HG03354 (cell line): ENCODE data around the gene HSFX2.
"Not testable (repeated sequence)": the region's sequence is repeated elsewhere in the genome, so short reads cannot be mapped to it uniquely, and the experiment has no call there.

Experiments used
- ATAC-seq: cut with Tn5 transposase; IDR thresholded peaks from one replicate; pipeline ENCODE4 v1.9.1; 2021; ENCODE audit warnings: mild to moderate bottlenecking; ENCODE audit not compliant: unreplicated experiment, poor library complexity, severe bottlenecking

HSFX2 gene

DNA sequence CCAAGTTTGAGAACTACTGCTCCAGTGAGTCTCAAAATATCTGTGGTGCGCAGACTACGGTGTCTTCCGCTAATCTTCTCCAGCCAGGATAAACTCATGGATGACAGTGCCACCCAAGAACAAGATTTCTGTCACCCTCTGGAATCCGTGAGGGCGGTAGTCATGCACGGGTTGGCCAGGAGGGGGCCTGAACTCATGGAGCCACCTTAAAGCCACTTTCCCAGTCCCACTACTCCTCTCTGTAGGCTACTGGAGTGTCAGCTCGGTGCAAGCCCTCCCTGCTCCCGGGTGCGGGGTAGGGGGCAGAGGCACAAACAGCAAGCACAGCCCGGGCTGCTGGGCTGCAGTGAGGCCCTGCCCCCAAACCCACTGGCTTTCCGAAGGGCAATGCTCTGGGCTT is 3.5 kb upstream of the HSFX2 start:
- not testable (repeated sequence) for ATAC-seq

DNA sequence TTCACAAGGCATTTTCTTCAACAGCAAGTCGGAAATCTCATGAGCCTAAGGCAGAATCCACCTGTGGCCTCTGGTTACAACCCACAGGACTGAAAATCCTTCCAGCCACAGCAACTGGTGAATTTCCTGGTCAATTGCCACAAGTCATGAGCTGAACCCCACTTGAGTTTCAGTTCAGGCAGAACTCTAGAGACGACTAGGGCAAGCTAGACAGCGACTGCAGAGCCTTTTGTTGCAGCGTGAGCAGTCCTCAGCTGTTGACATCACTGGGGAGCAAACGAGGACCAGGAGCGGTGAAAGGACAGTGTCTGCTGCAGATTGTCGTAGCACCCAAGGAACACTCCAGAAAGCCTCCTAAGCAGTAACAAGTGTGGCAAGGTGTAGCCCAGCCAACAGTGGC is 829 bp upstream of the HSFX2 start:
- ATAC-seq, result not testable (repeated sequence)

DNA sequence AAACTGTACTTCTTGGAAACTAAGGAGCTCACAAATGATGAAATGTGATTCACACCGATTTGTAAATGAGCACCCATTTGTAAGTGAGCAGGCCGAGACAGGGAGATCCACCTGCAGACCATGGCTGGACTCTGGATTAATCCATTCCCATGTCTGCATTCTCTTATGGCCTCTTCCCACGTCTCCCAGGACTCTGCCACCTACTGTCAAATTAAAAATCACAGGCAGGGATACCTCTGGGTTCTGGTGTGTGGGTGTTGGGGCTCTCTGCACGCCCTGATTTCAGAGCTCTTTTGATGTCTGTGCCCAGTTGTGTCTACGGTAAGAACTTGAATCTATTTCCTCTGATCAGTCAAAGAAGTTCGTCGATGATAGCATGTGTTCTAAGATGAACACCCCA is 4.1 kb downstream of the HSFX2 start:
- not testable (repeated sequence) for ATAC-seq

DNA sequence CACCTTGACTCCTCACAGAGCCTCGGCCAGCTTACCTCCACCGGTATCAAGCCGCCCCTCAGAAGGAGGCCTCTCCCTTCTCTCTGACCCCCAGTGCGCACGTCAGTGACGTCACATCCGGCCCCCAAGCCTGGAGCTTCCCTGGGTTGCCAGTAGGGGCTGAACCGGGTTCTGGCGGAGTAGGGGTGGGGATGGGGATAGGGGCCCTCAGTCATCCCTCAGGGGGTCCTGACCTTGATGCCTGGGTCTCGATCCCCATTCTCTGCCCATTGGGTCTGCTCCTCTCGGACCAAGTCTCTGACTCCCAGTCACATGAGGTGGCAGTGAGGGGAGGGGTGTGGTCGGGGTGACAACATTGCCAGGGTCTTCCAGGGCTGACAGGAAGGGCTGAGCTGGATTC is 7.8 kb downstream of the HSFX2 start, which contains the start of gene MAGEA9B:
Gene MAGEA9B, minus strand, starts transcription at position 101 of the 400 bp plus-strand sequence. CDS start 4,280 bp downstream, outside the sequence.
- ATAC-seq, result not testable (repeated sequence)

DNA sequence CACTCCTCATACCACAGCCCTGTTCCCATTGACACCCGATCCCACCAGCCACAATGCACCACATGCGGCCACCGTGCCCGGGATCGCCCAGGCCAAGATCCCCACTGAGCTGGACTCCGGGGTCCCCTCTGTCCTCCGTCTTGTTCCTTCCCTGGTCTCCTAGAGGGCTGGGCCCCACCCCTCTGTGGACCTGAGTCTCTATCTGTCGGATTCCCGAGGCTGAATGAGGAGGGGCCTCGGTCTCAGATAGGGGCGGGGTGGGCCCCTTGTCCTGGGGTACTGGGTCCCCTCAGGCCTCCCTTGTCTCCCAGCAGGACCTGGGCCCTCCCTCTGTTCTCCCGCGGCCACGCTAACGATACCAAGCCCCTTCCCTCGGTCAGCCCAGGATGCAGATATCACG is 9.5 kb downstream of the HSFX2 start:
- not testable (repeated sequence) for ATAC-seq

DNA sequence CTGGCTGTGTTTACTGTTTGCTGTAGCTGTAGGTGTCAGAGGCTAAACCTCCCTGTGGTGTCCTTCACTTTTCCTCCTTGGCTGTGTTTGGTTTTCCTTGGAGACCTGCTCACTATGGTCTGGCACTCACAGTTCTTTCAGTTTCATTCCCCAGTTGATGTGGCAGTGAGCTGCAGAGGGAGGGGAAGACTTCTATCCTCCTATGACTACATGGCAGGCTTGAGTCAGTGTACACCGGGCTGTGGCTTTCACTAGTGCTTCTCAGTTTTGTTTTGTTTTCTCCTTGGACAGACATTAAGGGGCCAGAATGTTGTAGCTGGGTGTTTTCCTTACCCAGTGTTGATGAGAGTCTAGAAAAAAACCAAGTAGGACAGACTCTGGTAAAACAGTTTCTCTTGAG is 21.7 kb downstream of the HSFX2 start:
- ATAC-seq, result peak; percentile 100

DNA sequence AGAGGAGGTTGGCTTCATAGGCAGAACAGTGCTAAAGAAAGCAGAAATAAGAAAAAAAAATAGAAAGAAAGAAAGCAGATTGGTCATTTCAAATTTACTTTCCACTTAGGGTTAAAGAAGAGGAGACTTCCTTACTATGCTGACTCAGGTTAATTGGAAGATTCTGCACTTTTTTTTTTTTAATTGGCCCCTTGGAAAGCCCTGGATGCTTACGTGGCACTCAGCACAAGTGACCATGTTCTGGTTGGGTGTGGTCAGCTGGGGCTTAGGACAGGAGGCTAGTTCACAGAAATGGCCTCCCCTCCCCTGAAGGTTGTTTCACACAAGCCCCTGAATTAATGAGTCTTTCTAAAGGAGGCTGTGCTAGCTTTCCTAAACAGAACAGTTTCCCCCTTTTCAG is 22.4 kb downstream of the HSFX2 start:
- ATAC-seq, result no peak

DNA sequence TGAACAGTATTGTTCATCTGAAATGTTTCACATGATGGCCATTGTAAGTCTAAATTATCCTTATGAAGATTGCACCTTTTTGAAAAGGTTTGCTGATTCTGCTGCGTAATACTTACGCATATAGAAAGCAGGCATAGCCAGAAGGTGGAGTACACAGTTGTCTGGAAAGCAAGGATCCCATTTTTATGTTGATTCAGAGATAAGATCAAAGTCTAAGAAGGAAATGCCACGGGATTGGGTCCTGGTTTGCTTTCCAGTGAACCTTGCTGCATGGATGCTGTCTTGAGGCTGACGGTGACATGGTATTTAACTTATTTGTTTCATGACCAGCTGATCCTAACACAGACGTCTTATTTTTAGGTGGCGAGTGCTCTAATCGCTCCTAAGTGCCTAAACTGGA is 23.3 kb downstream of the HSFX2 start:
- ATAC-seq, result no peak

DNA sequence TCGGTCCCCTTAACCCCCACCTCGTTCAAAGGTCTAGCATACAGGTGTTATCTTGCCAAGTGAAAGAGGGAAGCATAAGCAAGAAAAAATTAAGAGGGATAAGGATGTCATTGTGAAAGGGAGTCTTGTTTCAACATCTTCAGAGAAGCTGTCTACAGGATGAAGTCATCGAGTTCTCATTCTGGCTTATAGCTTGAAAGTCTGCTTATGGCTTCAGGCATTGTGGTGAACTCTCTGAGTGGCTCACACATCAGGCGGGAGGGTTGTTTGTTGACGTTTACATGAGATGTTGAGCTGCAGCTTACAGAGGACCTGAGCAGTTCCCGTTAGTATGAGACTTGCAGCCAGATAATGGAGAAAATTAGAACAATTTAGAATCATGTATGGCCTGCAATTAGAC is 24.4 kb downstream of the HSFX2 start:
- ATAC-seq, result no peak

DNA sequence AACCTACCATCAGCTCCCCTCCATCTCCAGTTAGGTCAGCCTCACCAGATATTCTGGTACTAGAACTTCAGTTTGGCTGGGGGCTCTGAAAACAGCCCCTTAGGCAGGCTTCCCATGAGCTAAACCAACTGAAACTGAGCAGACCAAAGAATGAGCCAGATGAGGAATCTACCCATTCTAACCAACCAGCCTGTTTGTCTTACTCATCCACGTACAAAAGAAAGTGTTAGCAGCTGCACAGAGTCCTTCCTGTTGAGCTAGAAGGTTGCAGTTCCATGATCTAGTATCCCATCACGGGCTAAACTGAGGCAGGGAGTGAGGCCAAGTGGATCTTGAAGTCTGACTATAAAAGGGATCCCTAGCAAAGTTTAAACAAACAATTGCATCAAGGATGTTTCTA is 25.3 kb downstream of the HSFX2 start:
- no peak for ATAC-seq

DNA sequence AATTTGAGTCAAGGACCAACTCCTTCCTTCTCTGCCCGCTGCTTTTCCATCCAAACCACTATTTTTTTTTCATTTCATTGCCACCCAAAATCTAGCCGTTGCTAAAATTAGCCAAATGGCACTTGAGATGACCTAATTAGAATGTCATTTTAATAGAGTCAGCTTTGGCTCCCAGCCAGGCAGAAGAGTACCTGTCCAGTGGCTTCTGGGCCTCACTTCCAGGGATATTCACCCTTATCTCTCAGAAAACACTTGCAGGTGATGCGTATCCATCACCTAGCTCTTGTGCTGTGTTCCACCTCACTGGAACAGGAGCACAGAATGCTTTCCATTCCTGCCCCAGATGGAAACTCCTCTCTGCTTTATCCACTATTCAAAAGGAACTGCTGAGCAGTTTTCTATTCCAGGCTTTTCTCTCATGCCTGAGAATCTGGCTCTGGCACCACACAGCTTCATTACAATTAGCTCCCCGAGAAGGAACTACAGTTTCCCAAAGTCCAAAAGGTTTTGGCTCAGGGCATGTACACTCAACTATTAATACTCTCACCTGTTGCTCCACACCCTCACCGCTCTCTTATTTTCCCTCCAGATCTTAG is 26.3 kb downstream of the HSFX2 start:
- no peak for ATAC-seq

DNA sequence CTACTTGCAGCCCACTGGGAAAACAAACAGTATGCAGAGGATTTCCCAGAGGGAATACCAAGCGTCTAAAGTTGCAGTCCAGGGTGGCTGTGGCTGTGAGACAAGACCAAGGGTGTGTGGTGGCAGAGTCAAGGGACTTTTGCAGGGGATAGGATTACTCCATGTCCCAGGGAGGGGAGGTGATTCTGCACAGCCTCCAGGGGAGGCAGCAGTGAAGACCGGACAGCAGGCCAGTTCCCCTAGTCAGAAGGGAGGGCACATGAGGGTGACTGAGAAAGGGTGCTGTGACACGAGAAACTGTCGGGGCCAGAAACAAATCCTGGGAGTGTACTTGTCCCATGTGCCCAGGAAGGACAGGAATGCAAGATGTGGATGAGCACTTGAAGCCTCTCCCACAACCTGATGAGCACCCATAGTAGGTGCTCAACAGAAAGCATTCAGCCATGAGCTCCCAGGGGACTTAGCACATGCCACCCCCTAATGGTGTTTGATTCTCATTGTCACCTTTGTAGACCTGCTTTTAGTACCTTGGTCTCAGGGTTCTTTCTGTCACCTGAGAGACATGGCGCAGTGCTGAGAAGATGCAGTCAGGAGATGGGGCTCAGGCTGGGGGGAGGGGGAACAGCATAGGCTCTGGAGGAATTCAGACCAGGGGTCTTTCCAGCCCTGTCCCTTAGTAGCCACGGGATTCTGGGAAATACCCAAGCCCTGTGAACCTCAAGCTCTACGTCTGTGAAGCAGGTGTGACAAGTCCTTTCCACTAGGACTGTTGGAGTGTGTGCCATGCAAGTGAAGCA is 27.3 kb downstream of the HSFX2 start:
- ATAC-seq, result no peak

DNA sequence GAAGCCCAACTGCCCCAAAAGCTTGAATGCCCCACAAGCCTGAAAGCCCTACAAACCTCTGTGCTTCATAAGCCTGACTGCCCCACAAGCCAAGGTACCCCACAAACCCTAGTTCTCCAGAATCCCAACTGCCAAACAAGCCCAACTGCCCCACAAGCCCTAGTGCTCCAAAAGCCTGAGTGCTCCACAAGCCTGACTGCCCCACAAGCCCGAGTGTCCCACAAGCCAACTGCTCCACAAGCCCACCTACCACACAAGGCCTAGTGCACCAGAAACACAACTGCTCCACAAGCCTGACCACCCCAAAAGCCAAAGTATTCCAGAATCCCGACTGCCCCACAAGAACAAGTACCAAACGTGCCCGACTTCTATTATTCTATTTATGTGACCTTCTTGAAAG is 31.8 kb downstream of the HSFX2 start:
- ATAC-seq, result no peak

DNA sequence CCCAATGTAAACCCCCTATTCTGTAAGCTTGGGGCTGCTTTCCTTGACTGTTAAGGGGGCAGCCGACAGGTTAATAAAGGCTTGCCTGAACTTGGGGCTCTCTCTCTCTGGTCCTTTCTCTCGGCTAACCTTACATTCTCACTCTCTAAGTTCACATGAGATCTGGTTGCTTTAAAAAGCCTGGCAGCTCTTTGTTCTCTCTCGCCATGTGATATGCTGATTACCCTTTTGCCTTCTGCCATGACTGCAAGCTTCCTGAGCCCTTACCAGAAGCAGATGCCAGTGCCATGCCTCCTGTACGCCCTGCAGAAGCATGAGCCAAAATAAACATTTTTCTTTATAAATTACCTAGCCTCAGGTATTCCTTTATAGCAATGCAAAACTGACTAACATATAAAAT is 39.9 kb downstream of the HSFX2 start:
- ATAC-seq, result not testable (repeated sequence)

DNA sequence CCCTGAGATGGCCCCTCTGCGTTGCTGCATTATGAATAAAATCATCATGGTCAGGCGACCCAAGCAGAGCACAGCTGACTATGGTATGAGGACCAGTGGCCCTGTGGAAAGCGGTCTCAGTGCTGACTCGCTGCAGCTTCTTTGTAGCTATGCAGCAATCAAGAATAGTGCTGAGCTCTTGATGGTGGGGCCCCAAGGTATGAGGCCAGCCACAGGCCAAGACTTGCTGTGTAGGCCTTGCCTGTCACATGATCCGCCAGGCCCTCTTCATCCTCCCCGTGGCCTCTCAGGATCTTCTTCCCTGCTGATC is 43.2 kb downstream of the HSFX2 start:
- ATAC-seq, result not testable (repeated sequence)

DNA sequence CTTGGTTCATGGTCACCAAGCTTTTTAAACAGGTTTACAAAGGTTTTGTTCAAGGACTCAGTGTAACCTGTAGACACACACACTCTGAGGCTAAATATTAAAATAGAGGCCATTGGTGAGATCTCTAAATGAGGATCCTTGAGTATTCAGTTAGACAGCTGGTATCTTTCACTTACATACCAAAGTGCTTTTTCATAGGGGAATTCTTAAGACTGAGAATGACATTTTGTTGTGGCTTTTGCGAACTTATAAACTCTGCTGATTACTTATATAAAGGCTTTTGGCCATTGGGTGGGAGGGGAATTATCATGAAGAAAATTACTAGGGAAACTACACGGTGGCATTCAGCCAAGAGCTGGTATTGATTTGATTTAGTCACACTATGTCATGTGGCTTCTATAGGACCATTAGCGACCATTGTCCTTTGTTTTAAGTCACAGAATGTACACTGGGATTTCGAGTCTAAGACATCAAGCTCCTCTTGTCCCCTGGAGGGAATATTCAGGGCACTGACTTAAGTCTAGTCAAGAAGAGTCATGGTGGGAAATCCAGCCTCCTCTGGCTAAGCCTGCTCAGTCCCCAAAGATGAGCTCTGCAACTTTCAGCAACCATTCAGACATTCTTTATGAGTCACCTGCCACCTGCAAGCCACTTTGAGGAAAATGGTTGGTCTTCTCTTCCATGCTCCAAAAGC is 43.7 kb downstream of the HSFX2 start:
- peak; percentile 42 for ATAC-seq

DNA sequence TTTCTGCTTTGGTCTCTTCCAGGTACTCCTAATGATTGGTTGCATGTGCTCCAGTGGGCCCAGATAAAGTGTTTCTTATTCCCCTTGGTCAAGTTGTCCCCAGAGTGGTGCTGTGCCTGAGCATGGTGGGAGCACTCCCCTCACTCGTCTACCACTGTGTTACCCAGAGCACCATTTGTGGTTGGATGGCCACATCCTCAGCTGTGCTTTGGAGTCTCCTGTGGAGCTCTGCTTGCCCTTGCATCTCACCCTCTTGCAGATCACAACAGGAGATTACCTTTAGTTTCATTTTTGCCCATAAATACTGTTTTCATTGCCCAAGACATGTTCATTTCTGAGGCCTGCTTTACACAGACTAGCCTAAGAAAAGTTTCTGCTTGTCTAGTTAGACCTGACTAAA is 44.7 kb downstream of the HSFX2 start:
- not testable (repeated sequence) for ATAC-seq

DNA sequence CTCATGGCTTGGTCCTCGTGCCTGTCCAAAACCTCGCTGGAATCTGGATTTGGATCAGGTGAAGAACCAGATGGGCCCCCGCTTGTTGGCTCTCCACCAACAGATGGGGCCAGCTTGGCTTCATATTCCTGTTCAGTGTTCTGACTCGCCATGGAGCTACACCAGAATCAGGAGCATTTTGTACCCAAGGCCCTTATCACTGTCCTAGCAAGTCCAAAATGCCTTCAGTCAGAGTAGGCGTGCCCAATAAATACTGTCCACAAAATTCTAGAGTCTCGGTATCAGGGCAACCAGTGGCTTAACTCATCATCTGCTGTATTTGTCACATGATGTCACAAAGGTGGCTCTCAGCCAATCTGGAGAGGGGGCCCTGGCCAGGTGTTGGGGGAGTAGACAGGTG is 45.4 kb downstream of the HSFX2 start, which contains the start of gene HSFX3:
Gene HSFX3, minus strand, starts transcription at position 224 of the 400 bp plus-strand sequence. Its CDS starts 72 bp downstream, at position 152.
- not testable (repeated sequence) for ATAC-seq

DNA sequence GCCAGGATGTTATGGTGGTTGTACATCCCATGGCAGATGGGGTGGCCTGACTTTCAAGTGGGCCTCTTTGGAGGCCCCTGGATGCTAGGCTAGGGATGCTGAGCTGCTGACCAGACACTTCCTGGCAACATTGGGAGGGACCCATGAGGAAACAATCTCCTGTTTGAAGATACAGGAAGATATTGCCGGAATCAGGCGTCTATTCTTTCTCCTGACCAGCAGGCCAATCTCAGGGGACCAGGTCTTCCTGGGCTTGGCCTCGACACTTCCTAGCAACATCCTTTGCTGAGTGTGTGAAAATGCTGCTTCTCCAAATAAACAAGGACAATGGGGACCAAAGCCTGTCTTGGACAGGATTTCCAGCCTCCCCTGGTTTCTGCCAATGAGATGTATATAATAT is 47.3 kb downstream of the HSFX2 start:
- ATAC-seq, result not testable (repeated sequence)

DNA sequence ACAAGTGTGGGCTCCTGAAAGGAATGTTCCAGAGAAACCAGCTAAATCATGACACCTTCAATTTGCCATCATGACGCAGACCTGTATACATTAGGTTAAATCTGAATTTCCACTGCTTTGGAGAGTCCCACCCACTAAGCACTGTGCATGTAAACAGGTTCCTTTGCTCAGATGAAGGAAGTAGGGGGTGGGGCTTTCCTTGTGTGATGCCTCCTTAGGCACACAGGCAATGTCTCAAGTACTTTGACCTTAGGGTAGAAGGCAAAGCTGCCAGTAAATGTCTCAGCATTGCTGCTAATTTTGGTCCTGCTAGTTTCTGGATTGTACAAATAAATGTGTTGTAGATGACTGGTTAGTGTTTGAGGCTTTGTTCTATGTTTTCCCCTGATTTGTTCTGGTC is 48.2 kb downstream of the HSFX2 start:
- not testable (repeated sequence) for ATAC-seq
